PC-9 (cell line): ENCODE results near the gene KCNQ1OT1. TPM values are rescaled to one million over a fixed set of nuclear protein-coding genes. Genes with fewer than 3 reads are reported as not detected.

Source experiments
- BruUV-seq: library from RNA; stranded (reverse); fragments of 400-500 nt; replicated peaks from 2 replicates; lab custom pipeline; 2021; lab: Mats Ljungman, UMichigan
- CTCF ChIA-PET: fragments of 300-600 bp; sonication (Branson Sonifier 250); formaldehyde crosslinking; loops from one replicate; lab custom pipeline; 2022; ENCODE audit warnings: antibody characterized with exemption; lab: Charles Lee
- POLR2A ChIA-PET: fragments of 300-600 bp; sonication (Branson Sonifier 250); formaldehyde crosslinking; loops from one replicate; lab custom pipeline; 2022; ENCODE audit warnings: antibody characterized with exemption; ENCODE audit not compliant: unreplicated experiment; lab: Charles Lee
- DNase-seq, 2 experiments: peaks; one replicate each; pipeline versions ENCODE4 v3.0.0 to v3.0.0-alpha.2; 2015 to 2022; ENCODE audit warnings: mixed read lengths in 1 of 2
- H2AFZ ChIP-seq: fragments of 200-600 bp; sonication (generic); 2 replicates; pipeline ENCODE4 v1.8.1; 2017; ENCODE audit warnings: antibody characterized with exemption
- H3F3A ChIP-seq: fragments of 200-600 bp; sonication (generic); 2 replicates; pipeline ENCODE4 v1.8.1; 2017; ENCODE audit warnings: antibody characterized with exemption, mild to moderate bottlenecking, low read depth; ENCODE audit not compliant: insufficient read depth
- H3K27ac ChIP-seq: fragments of 200-600 bp; sonication (generic); 2 replicates; pipeline ENCODE4 v1.6.1; 2016; ENCODE audit warnings: mixed run types
- H3K27me3 ChIP-seq: fragments of 200-600 bp; sonication (generic); 2 replicates; pipeline ENCODE4 v1.6.1; 2016; ENCODE audit warnings: low read depth, mixed run types; ENCODE audit not compliant: insufficient read depth
- H3K36me3 ChIP-seq: fragments of 200-600 bp; sonication (generic); 2 replicates; pipeline ENCODE4 v1.6.1; 2016; ENCODE audit warnings: low read depth, mixed run types
- H3K4me1 ChIP-seq: fragments of 200-600 bp; sonication (generic); replicated peaks from 2 replicates; pipeline ENCODE4 v1.6.1; 2016; ENCODE audit warnings: mixed run types; ENCODE audit not compliant: insufficient read depth
- H3K4me2 ChIP-seq: fragments of 200-600 bp; sonication (generic); 2 replicates; pipeline ENCODE4 v1.6.1; 2017; ENCODE audit warnings: mixed run types
- H3K4me3 ChIP-seq: fragments of 200-600 bp; sonication (generic); 2 replicates; pipeline ENCODE4 v1.6.1; 2016; ENCODE audit warnings: mixed run types
- H3K79me2 ChIP-seq: fragments of 200-600 bp; sonication (generic); 2 replicates; pipeline ENCODE4 v1.6.1; 2017; ENCODE audit warnings: low read depth, mixed run types
- H3K9me2 ChIP-seq: fragments of 200-600 bp; sonication (generic); 2 replicates; pipeline ENCODE4 v1.8.1; 2017; ENCODE audit warnings: mild to moderate bottlenecking; ENCODE audit not compliant: insufficient read depth
- H3K9me3 ChIP-seq: fragments of 200-600 bp; sonication (generic); 2 replicates; pipeline ENCODE4 v1.8.1; 2016; ENCODE audit warnings: low read depth; ENCODE audit not compliant: insufficient read depth
- H4K20me1 ChIP-seq: fragments of 200-600 bp; sonication (generic); 2 replicates; pipeline ENCODE4 v1.8.1; 2017; ENCODE audit not compliant: insufficient read depth
- CTCF ChIP-seq: fragments of 200-600 bp; sonication (generic); conservative IDR thresholded peaks from 2 replicates; pipeline ENCODE4 v1.6.1; 2017; ENCODE audit warnings: mixed run types, antibody characterized with exemption, mild to moderate bottlenecking, moderate library complexity
- EZH2 ChIP-seq: fragments of 200-600 bp; sonication (generic); IDR thresholded peaks from 2 replicates; pipeline ENCODE4 v1.8.0; 2017; ENCODE audit warnings: antibody characterized with exemption, low read depth
- intact Hi-C: fragments of 100-400 bp; cut with micrococcal nuclease; formaldehyde crosslinking; loops from one replicate; pipeline ENCODE4 v1.10.0; 2022; ENCODE audit not compliant: unreplicated experiment
- total RNA-seq: library from RNA; stranded (reverse); gene quantifications from 2 replicates; pipeline ENCODE4 v1.2.3, GENCODE V29; 2021

KCNQ1OT1 gene
- total RNA-seq, 1 experiment from 2014 or later = 3.4 TPM

DNA sequence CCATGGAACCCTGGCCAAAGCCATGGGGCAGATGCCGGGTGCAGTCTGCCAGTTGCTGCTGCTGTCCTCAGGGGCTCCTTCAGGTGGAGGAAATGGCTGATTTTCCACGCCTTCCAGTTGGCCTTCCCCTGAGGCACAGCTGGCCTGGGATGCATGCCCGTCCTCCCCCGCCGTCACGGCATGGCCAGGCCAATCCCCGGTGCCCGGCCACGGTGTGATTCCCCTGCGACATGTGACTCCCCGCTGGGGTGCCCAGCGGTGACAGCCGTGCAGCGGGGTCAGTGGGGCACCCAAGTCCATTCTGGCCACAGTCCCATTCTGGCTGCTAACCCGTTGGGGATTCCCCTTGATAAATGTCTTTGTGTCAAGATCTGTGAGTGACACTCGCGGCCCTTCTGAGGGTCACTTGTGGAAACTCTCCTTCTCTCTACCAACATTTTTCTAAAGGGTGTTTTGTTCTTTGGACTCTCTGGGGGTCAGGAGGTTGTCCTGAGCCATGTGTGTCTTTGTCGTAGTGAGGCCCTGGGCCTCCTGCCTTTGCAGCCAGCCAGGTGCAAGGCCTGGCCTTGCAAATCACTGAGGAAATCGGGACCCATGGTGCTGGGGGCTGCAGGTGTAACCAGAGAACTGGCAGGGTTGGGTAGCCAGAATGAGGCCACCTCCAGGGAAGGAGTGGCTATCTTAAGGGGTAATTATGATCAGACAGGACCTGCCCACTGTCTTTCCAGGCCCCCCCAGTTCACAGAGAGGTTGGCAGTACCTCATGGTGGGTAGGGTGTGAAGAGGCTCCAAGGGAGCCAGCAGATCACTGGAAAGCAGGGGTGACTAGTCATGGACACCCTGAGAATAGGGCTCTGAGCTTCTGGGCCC is 37.1 kb downstream of the KCNQ1OT1 start:
- H3F3A ChIP-seq = no peaks in the 10 kb centered on the region
- H3K4me1 ChIP-seq = no peaks in the 10 kb centered on the region
- TF ChIP-seq EZH2 (no peak), CTCF (no peak)
- CTCF ChIA-PET = no interaction called here
- H3K79me2 ChIP-seq = no peaks in the 10 kb centered on the region
- no peak overlapping the region for H3K27ac ChIP-seq
- intact Hi-C loops = no loop called here
- no peaks in the 10 kb centered on the region for H4K20me1 ChIP-seq
- POLR2A ChIA-PET = no interaction called here
- H3K4me3 ChIP-seq = no peak overlapping the region
- BruUV-seq = no TSS peak
- no peaks in the 10 kb centered on the region for H3K27me3 ChIP-seq
- no peak for DNase-seq
- H3K9me3 ChIP-seq = peaks cover 12% of the 10 kb centered on the region; the same call in 1 of the 2 replicates
- no peaks in the 10 kb centered on the region for H3K36me3 ChIP-seq
- no peak overlapping the region for H2AFZ ChIP-seq
- no peak overlapping the region for H3K4me2 ChIP-seq
- no peaks in the 10 kb centered on the region for H3K9me2 ChIP-seq

GRCh38 chr11:2662024-2662312 is 37.8 kb downstream of the KCNQ1OT1 start:
- H3K9me3 ChIP-seq = peaks cover 15% of the 10 kb centered on the region; the same call in 1 of the 2 replicates
- intact Hi-C loops = no loop called here
- no peak overlapping the region for H3K4me3 ChIP-seq
- no peaks in the 10 kb centered on the region for H4K20me1 ChIP-seq
- no peaks in the 10 kb centered on the region for H3K9me2 ChIP-seq
- no TSS peak for BruUV-seq
- H3K79me2 ChIP-seq = no peaks in the 10 kb centered on the region
- ChIA-PET CTCF (no interaction called here), POLR2A (no interaction called here)
- no peaks in the 10 kb centered on the region for H3F3A ChIP-seq
- no peak for DNase-seq
- no peaks in the 10 kb centered on the region for H3K36me3 ChIP-seq
- no peak overlapping the region for H2AFZ ChIP-seq
- no peak overlapping the region for H3K27ac ChIP-seq
- TF ChIP-seq EZH2 (no peak), CTCF (no peak)
- H3K27me3 ChIP-seq = no peaks in the 10 kb centered on the region
- H3K4me1 ChIP-seq = no peaks in the 10 kb centered on the region
- no peak overlapping the region for H3K4me2 ChIP-seq

GRCh38 chr11:2661173-2662023 is 38.4 kb downstream of the KCNQ1OT1 start:
- intact Hi-C loops = no loop called here
- H3K9me3 ChIP-seq = peaks cover 16% of the 10 kb centered on the region; the same call in 1 of the 2 replicates
- TF ChIP-seq CTCF (no peak), EZH2 (no peak)
- H4K20me1 ChIP-seq = no peaks in the 10 kb centered on the region
- no peak overlapping the region for H3K4me2 ChIP-seq
- H3K4me1 ChIP-seq = no peaks in the 10 kb centered on the region
- H3K27ac ChIP-seq = no peak overlapping the region
- H3K9me2 ChIP-seq = no peaks in the 10 kb centered on the region
- no peak overlapping the region for H2AFZ ChIP-seq
- no peaks in the 10 kb centered on the region for H3F3A ChIP-seq
- no peaks in the 10 kb centered on the region for H3K27me3 ChIP-seq
- DNase-seq = no peak
- H3K79me2 ChIP-seq = no peaks in the 10 kb centered on the region
- H3K36me3 ChIP-seq = no peaks in the 10 kb centered on the region
- POLR2A ChIA-PET = no interaction called here
- no TSS peak for BruUV-seq
- H3K4me3 ChIP-seq = no peak overlapping the region
- CTCF ChIA-PET = no interaction called here
